Measurements from ENCODE around the gene SLC25A47.

Gene SLC25A47

DNA sequence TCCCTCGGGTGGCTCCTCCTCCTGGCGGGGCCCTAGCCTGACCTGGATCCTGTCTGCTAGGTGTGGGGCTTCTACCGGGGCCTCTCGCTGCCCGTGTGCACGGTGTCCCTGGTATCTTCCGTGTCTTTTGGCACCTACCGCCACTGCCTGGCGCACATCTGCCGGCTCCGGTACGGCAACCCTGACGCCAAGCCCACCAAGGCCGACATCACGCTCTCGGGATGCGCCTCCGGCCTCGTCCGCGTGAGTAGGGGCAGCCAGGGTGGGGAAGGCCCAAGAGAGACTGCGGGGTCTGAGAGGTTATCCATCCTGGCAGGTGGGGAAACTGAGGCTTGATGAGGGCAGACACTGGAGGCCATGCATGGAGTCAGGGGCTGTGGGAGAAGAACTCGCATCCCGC lies 4.0 kb downstream of the SLC25A47 start:
- H3K27me3 ChIP-seq (ENCODE audit: control insufficient read depth in 2 of 2, insufficient read depth in 2 of 2, low read length in 2 of 2) = no peaks in the 10 kb centered on the region
- no peak overlapping the region for H3K9ac ChIP-seq (ENCODE audit: low read depth in 1 of 2, low read length in 2 of 2)
- H3K27ac ChIP-seq (ENCODE audit: low read depth in 2 of 2, low read length in 2 of 2) = no peak overlapping the region
- H3K4me1 ChIP-seq (ENCODE audit: control insufficient read depth in 2 of 2, insufficient read depth in 2 of 2, low read length in 2 of 2) = peaks cover 5 to 9% of the 10 kb centered on the region in 2 donors
- H3K9me3 ChIP-seq (ENCODE audit: control insufficient read depth in 2 of 2, low read length in 2 of 2) = no peaks in the 10 kb centered on the region
- no peak overlapping the region for H3K4me3 ChIP-seq (ENCODE audit: low read length in 2 of 2)
- no peaks in the 10 kb centered on the region for H3K36me3 ChIP-seq (ENCODE audit: control insufficient read depth in 2 of 2, insufficient read depth in 2 of 2, low read length in 2 of 2)

DNA sequence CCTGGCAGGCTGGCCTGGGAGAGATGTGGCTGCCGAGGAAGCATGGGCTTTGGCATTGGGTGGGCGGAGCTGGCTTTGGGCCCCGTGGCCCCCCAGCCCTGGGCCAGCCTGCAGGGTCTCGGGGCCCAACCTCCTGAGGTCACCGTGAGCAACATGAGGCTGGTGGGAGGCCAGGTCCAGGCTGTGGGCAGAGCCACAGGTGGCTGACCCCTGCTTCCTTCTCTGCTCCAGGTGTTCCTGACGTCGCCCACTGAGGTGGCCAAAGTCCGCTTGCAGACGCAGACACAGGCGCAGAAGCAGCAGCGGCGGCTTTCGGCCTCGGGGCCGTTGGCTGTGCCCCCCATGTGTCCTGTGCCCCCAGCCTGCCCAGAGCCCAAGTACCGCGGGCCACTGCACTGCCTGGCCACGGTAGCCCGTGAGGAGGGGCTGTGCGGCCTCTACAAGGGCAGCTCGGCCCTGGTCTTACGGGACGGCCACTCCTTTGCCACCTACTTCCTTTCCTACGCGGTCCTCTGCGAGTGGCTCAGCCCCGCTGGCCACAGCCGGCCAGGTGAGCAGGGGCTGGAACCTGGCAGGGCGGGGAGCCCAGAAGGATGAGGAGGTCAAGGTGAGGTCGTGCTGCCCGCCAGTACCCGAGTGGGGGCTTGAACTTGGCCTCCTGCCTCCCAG lies 5.5 kb downstream of the SLC25A47 start:
- peak overlapping the region; percentile 44 to 69 for H3K4me3 ChIP-seq (ENCODE audit: low read length in 2 of 2)
- peaks cover 5 to 9% of the 10 kb centered on the region in 2 donors for H3K4me1 ChIP-seq (ENCODE audit: control insufficient read depth in 2 of 2, insufficient read depth in 2 of 2, low read length in 2 of 2)
- H3K27ac ChIP-seq (ENCODE audit: low read depth in 2 of 2, low read length in 2 of 2) = peak overlapping the region; percentile 23 to 73
- H3K9ac ChIP-seq (ENCODE audit: low read depth in 1 of 2, low read length in 2 of 2) = peak overlapping the region; percentile 58 to 75
- H3K27me3 ChIP-seq (ENCODE audit: control insufficient read depth in 2 of 2, insufficient read depth in 2 of 2, low read length in 2 of 2) = no peaks in the 10 kb centered on the region
- H3K9me3 ChIP-seq (ENCODE audit: control insufficient read depth in 2 of 2, low read length in 2 of 2) = no peaks in the 10 kb centered on the region
- H3K36me3 ChIP-seq (ENCODE audit: control insufficient read depth in 2 of 2, insufficient read depth in 2 of 2, low read length in 2 of 2) = peaks cover 0 to 4% of the 10 kb centered on the region in 2 donors

DNA sequence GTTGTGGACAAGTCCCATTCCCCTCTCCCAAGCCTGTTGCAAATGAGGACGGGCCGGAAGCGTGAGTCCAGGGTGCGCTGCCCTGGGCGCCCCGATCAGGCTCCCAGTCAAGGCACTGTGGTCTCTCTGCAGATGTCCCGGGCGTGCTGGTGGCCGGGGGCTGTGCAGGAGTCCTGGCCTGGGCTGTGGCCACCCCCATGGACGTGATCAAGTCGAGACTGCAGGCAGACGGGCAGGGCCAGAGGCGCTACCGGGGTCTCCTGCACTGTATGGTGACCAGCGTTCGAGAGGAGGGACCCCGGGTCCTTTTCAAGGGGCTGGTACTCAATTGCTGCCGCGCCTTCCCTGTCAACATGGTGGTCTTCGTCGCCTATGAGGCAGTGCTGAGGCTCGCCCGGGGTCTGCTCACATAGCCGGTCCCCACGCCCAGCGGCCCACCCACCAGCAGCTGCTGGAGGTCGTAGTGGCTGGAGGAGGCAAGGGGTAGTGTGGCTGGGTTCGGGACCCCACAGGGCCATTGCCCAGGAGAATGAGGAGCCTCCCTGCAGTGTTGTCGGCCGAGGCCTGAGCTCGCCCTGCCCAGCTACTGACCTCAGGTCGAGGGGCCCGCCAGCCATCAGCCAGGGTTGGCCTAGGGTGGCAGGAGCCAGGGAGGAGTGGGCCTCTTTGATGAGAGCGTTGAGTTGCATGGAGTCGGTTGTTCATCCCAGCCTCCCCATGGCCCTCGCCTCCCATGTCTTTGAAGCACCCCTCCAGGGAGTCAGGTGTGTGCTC lies 6.3 kb downstream of the SLC25A47 start:
- peak overlapping the region; percentile 24 to 75 for H3K9ac ChIP-seq (ENCODE audit: low read depth in 1 of 2, low read length in 2 of 2)
- H3K9me3 ChIP-seq (ENCODE audit: control insufficient read depth in 2 of 2, low read length in 2 of 2) = no peaks in the 10 kb centered on the region
- H3K4me1 ChIP-seq (ENCODE audit: control insufficient read depth in 2 of 2, insufficient read depth in 2 of 2, low read length in 2 of 2) = peaks cover 5 to 9% of the 10 kb centered on the region in 2 donors
- no peaks in the 10 kb centered on the region for H3K27me3 ChIP-seq (ENCODE audit: control insufficient read depth in 2 of 2, insufficient read depth in 2 of 2, low read length in 2 of 2)
- peaks cover 0 to 10% of the 10 kb centered on the region in 2 donors for H3K36me3 ChIP-seq (ENCODE audit: control insufficient read depth in 2 of 2, insufficient read depth in 2 of 2, low read length in 2 of 2)
- H3K4me3 ChIP-seq (ENCODE audit: low read length in 2 of 2) = peak overlapping the region in 1 of 2 donors; percentile 69
- peak overlapping the region; percentile 23 to 73 for H3K27ac ChIP-seq (ENCODE audit: low read depth in 2 of 2, low read length in 2 of 2)

DNA sequence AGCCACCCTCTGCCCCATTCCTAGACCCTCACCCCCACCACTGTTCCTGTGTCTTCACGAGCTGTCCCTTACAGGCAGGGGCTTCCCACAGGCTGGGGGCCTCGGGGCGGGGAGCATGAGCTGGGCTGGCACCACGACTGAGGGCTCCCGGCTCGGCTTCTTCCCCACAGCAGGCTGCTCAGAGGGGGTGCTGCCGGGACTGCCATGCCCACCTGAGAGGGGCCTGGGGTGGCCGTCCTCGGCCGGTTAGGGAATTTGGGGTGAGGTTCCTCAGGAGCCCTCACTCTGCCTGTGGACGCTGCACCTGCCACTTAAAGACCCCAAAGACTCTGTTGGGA lies 6.8 kb downstream of the SLC25A47 start:
- H3K27ac ChIP-seq (ENCODE audit: low read depth in 2 of 2, low read length in 2 of 2) = no peak overlapping the region
- no peaks in the 10 kb centered on the region for H3K9me3 ChIP-seq (ENCODE audit: control insufficient read depth in 2 of 2, low read length in 2 of 2)
- H3K36me3 ChIP-seq (ENCODE audit: control insufficient read depth in 2 of 2, insufficient read depth in 2 of 2, low read length in 2 of 2) = peaks cover 0 to 16% of the 10 kb centered on the region in 2 donors
- H3K27me3 ChIP-seq (ENCODE audit: control insufficient read depth in 2 of 2, insufficient read depth in 2 of 2, low read length in 2 of 2) = no peaks in the 10 kb centered on the region
- H3K4me3 ChIP-seq (ENCODE audit: low read length in 2 of 2) = no peak overlapping the region
- H3K4me1 ChIP-seq (ENCODE audit: control insufficient read depth in 2 of 2, insufficient read depth in 2 of 2, low read length in 2 of 2) = peaks cover 5 to 9% of the 10 kb centered on the region in 2 donors
- no peak overlapping the region for H3K9ac ChIP-seq (ENCODE audit: low read depth in 1 of 2, low read length in 2 of 2)

DNA sequence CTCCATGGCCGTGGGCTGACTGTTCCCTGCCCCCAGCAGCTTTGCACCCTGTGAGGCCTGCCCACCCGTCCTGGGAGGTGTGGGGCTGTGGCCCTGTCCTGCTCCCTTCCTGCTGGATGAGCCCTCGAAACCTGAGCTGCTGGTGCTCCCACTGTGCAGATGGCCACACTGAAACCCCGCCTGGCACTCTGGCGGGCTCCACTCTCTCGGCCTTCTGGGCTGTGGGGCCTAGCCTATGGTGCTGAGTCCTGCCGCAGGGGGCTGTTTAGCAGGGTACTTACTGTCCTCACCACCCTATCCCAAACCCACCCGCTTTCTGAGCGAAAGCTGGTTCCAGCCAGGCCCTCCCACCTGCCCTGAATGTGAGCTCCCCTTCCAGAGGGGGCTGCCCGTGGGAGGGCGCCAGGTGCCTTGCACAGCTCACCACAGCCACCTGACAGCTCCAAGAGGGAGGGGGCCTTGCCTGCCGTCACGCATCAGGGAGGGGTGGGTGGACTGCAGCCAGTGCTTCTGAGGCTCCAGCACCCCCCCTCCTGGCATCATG lies 7.3 kb downstream of the SLC25A47 start:
- Histone ChIP-seq H3K27me3 (ENCODE audit: control insufficient read depth in 2 of 2, insufficient read depth in 2 of 2, low read length in 2 of 2) (no peaks in the 10 kb centered on the region), H3K4me3 (ENCODE audit: low read length in 2 of 2) (no peak overlapping the region)

DNA sequence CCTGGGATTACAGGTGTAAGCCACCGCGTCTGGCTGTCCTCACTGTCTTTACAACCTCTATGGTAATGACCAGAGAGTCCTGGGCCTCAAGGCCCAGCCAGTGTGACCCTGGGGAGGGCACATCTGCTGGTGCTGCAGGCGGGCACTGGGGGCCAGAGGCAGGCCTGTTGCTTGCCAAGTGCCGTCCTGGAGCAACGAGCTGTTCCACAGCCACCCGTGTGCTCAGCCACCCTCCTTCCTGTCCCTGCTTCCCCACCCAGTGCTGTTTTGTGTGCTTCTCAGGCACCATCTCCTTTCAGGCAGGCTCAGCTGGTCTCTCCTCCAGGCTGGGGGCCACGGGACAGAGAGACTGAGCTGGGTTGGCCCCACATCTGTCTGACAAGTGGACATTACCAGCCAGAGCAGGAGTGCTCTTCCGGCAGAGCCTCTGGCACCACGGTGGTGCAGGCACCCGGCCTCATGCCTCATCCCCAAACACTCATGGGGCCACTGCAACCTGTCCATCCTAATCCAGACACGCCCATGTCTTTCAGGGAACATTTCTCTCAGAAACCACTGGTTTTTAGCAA lies 9.0 kb downstream of the SLC25A47 start:
- H3K9me3 ChIP-seq (ENCODE audit: control insufficient read depth in 2 of 2, low read length in 2 of 2) = no peaks in the 10 kb centered on the region
- no peak overlapping the region for H3K9ac ChIP-seq (ENCODE audit: low read depth in 1 of 2, low read length in 2 of 2)
- H3K4me1 ChIP-seq (ENCODE audit: control insufficient read depth in 2 of 2, insufficient read depth in 2 of 2, low read length in 2 of 2) = peaks cover 5 to 9% of the 10 kb centered on the region in 2 donors
- peaks cover 3 to 27% of the 10 kb centered on the region in 2 donors for H3K36me3 ChIP-seq (ENCODE audit: control insufficient read depth in 2 of 2, insufficient read depth in 2 of 2, low read length in 2 of 2)
- H3K27me3 ChIP-seq (ENCODE audit: control insufficient read depth in 2 of 2, insufficient read depth in 2 of 2, low read length in 2 of 2) = no peaks in the 10 kb centered on the region
- H3K4me3 ChIP-seq (ENCODE audit: low read length in 2 of 2) = no peak overlapping the region
- H3K27ac ChIP-seq (ENCODE audit: low read depth in 2 of 2, low read length in 2 of 2) = no peak overlapping the region

More for the DNA sequence above, 7.3 kb downstream of the SLC25A47 start:
- Histone ChIP-seq H3K27ac (ENCODE audit: low read depth in 2 of 2, low read length in 2 of 2) (no peak overlapping the region), H3K36me3 (ENCODE audit: control insufficient read depth in 2 of 2, insufficient read depth in 2 of 2, low read length in 2 of 2) (peaks cover 0 to 17% of the 10 kb centered on the region in 2 donors), H3K9me3 (ENCODE audit: control insufficient read depth in 2 of 2, low read length in 2 of 2) (no peaks in the 10 kb centered on the region), H3K4me1 (ENCODE audit: control insufficient read depth in 2 of 2, insufficient read depth in 2 of 2, low read length in 2 of 2) (peaks cover 5 to 9% of the 10 kb centered on the region in 2 donors), H3K9ac (ENCODE audit: low read depth in 1 of 2, low read length in 2 of 2) (no peak overlapping the region)

DNA sequence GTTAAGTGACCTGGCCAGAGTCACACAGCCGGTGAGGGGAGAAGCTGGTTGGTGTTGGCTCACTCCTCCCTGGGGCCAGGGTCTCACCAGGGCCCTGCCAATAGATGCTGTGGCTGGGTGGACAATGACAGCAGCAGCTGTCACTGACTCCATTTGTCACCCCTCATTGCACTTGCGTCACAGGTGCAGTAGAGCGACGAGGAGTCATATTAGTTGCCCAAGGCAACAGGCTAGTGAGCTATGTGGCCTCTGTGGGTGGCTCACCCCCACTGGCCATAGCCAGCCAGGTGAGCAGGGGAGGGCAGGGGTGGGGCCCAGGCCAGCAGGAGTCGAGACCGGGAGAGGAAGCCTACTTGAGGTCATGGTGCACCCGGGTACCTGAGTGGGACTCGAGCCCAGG lies 9.7 kb downstream of the SLC25A47 start:
- Histone ChIP-seq H3K4me3 (ENCODE audit: low read length in 2 of 2) (no peak overlapping the region), H3K27me3 (ENCODE audit: control insufficient read depth in 2 of 2, insufficient read depth in 2 of 2, low read length in 2 of 2) (no peaks in the 10 kb centered on the region), H3K4me1 (ENCODE audit: control insufficient read depth in 2 of 2, insufficient read depth in 2 of 2, low read length in 2 of 2) (peaks cover 5 to 9% of the 10 kb centered on the region in 2 donors), H3K27ac (ENCODE audit: low read depth in 2 of 2, low read length in 2 of 2) (no peak overlapping the region), H3K36me3 (ENCODE audit: control insufficient read depth in 2 of 2, insufficient read depth in 2 of 2, low read length in 2 of 2) (peaks cover 7 to 33% of the 10 kb centered on the region in 2 donors), H3K9ac (ENCODE audit: low read depth in 1 of 2, low read length in 2 of 2) (no peak overlapping the region), H3K9me3 (ENCODE audit: control insufficient read depth in 2 of 2, low read length in 2 of 2) (no peaks in the 10 kb centered on the region)

DNA sequence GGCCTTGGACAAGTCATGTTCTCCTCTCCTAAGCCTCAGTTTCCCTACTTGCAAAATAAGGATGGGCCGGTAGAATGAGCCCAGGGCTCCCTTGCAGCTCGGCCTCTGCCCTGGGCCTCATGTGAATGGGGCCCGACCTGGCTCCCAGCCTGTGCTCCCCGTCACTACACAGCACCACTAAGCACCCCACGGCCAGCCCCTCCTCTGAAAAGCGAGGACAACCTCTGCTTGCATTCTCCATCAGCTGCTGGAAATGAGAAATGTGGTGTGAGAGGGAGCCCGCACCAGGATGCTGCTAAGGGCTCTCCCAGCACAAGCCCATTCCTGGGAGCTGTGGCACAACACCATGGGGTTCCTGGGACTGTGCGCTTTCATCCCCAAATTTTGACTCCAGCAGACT lies 10.2 kb downstream of the SLC25A47 start:
- Histone ChIP-seq H3K27me3 (ENCODE audit: control insufficient read depth in 2 of 2, insufficient read depth in 2 of 2, low read length in 2 of 2) (no peaks in the 10 kb centered on the region), H3K9me3 (ENCODE audit: control insufficient read depth in 2 of 2, low read length in 2 of 2) (no peaks in the 10 kb centered on the region), H3K27ac (ENCODE audit: low read depth in 2 of 2, low read length in 2 of 2) (no peak overlapping the region), H3K36me3 (ENCODE audit: control insufficient read depth in 2 of 2, insufficient read depth in 2 of 2, low read length in 2 of 2) (peaks cover 9 to 38% of the 10 kb centered on the region in 2 donors), H3K9ac (ENCODE audit: low read depth in 1 of 2, low read length in 2 of 2) (no peak overlapping the region), H3K4me3 (ENCODE audit: low read length in 2 of 2) (no peak overlapping the region), H3K4me1 (ENCODE audit: control insufficient read depth in 2 of 2, insufficient read depth in 2 of 2, low read length in 2 of 2) (peaks cover 4 to 8% of the 10 kb centered on the region in 2 donors)

DNA sequence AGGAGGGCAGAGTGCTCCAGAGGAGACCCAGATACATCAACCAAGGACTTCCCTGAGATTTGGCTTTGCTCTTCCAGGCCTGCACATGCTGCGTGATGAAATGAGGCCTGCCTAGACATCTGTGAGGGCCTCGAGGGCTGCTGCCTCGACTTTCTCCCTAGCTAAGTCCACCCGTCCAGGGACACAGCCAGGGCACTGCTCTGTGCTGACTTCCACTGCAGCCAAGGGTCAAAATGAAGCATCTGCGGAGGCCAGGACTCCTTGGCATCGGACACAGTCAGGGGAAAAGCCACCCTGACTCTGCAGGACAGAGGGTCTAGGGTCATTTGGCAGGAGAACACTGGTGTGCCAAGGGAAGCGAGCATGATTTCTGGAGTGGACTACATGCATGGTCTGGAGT lies 10.7 kb downstream of the SLC25A47 start:
- Histone ChIP-seq H3K4me3 (ENCODE audit: low read length in 2 of 2) (no peak overlapping the region), H3K27ac (ENCODE audit: low read depth in 2 of 2, low read length in 2 of 2) (no peak overlapping the region), H3K36me3 (ENCODE audit: control insufficient read depth in 2 of 2, insufficient read depth in 2 of 2, low read length in 2 of 2) (peaks cover 9 to 38% of the 10 kb centered on the region in 2 donors), H3K27me3 (ENCODE audit: control insufficient read depth in 2 of 2, insufficient read depth in 2 of 2, low read length in 2 of 2) (no peaks in the 10 kb centered on the region), H3K9ac (ENCODE audit: low read depth in 1 of 2, low read length in 2 of 2) (no peak overlapping the region), H3K4me1 (ENCODE audit: control insufficient read depth in 2 of 2, insufficient read depth in 2 of 2, low read length in 2 of 2) (peaks cover 2 to 4% of the 10 kb centered on the region in 2 donors), H3K9me3 (ENCODE audit: control insufficient read depth in 2 of 2, low read length in 2 of 2) (no peaks in the 10 kb centered on the region)

DNA sequence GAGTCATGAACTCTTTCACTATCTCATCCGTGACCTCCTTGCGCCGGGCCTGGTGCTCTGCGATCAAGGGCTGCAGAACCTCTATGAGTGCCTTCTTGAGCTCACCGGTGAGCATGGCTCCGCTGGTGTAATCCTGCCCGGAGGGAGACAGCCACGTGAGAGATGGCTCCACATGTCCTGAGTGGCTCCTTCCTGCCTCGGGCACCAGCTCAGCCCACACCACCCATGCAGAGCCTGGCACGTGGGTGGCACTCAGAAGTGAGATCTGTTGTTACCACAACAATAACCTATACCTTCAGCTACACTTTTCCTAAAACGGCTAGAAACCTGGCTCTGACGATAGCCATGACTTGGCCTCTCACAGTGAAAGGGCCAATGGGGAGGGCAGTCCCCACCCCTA lies 11.8 kb downstream of the SLC25A47 start:
- peaks cover 13 to 42% of the 10 kb centered on the region in 2 donors for H3K36me3 ChIP-seq (ENCODE audit: control insufficient read depth in 2 of 2, insufficient read depth in 2 of 2, low read length in 2 of 2)
- no peaks in the 10 kb centered on the region for H3K4me1 ChIP-seq (ENCODE audit: control insufficient read depth in 2 of 2, insufficient read depth in 2 of 2, low read length in 2 of 2)
- H3K9me3 ChIP-seq (ENCODE audit: control insufficient read depth in 2 of 2, low read length in 2 of 2) = no peaks in the 10 kb centered on the region
- no peak overlapping the region for H3K4me3 ChIP-seq (ENCODE audit: low read length in 2 of 2)
- H3K27me3 ChIP-seq (ENCODE audit: control insufficient read depth in 2 of 2, insufficient read depth in 2 of 2, low read length in 2 of 2) = no peaks in the 10 kb centered on the region
- no peak overlapping the region for H3K9ac ChIP-seq (ENCODE audit: low read depth in 1 of 2, low read length in 2 of 2)
- no peak overlapping the region for H3K27ac ChIP-seq (ENCODE audit: low read depth in 2 of 2, low read length in 2 of 2)
